ENCODE measurements around the gene TCF7L2.

DNA sequence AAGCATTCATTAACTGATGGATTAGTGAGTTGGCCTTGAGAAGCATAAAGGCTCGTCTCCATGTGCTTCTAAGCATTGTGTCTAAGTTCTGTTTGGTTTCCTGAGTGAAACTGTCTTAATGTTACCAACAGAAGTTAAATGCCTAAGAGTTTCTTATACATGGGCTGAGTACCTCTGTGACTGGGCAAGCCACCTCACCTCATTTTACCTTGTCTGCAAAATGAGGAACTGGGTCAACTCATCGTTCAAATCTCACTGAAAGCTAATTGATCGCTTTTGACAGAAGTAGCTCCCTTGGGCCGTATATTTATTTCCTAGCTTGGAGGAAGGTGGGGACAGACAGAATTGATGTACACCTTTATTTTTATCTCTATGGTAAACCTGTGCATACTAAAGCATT is 88.9 kb downstream of the TCF7L2 start:
- TF ChIP-seq, protein P1, sequence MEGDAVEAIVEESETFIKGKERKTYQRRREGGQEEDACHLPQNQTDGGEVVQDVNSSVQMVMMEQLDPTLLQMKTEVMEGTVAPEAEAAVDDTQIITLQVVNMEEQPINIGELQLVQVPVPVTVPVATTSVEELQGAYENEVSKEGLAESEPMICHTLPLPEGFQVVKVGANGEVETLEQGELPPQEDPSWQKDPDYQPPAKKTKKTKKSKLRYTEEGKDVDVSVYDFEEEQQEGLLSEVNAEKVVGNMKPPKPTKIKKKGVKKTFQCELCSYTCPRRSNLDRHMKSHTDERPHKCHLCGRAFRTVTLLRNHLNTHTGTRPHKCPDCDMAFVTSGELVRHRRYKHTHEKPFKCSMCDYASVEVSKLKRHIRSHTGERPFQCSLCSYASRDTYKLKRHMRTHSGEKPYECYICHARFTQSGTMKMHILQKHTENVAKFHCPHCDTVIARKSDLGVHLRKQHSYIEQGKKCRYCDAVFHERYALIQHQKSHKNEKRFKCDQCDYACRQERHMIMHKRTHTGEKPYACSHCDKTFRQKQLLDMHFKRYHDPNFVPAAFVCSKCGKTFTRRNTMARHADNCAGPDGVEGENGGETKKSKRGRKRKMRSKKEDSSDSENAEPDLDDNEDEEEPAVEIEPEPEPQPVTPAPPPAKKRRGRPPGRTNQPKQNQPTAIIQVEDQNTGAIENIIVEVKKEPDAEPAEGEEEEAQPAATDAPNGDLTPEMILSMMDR (conservative IDR thresholded peaks at IDR 0.05; ENCODE audit: low read depth, low read length), result no peak
- no peak for TF ChIP-seq EZH2 (IDR thresholded peaks at IDR 0.05; ENCODE audit: low read length, unreplicated experiment)

Data from PC-3 (cell line).